Left lung (tissue), 10 donors: Measurements from ENCODE around the gene LAPTM5. TPM values are rescaled to one million over a fixed set of nuclear protein-coding genes. Genes with fewer than 3 reads are reported as not detected.
"Not testable (repeated sequence)": the region's sequence is repeated elsewhere in the genome, so short reads cannot be mapped to it uniquely, and the experiment has no call there.

Source experiments
- ATAC-seq: fragments of 200-7000 bp; cut with Tn5 transposase; one replicate; pipeline ENCODE4 v1.9.1; 2020; ENCODE audit warnings: moderate library complexity
- DNase-seq, 4 donors: peaks; one replicate each; pipeline ENCODE4 v3.0.0-alpha.2; 2013 to 2020
- H3K27ac ChIP-seq, 2 donors: fragments of 200-600 bp; sonication (generic) in 1 of 2; one replicate each; pipeline versions ENCODE4 v1.5.0 to v1.8.0; 2020 to 2021
- H3K27me3 ChIP-seq, 2 donors: fragments of 200-600 bp; sonication (generic) in 1 of 2; one replicate each; pipeline versions ENCODE4 v1.5.0 to v1.8.0; 2020 to 2021
- H3K36me3 ChIP-seq, 2 donors: fragments of 200-600 bp; sonication (generic) in 1 of 2; one replicate each; pipeline versions ENCODE4 v1.5.0 to v1.8.0; 2020 to 2021
- H3K4me1 ChIP-seq, 2 donors: fragments of 200-600 bp; one replicate each; pipeline ENCODE4 v1.8.0; 2021
- H3K4me3 ChIP-seq, 2 donors: fragments of 200-600 bp; sonication (generic) in 1 of 2; one replicate each; pipeline versions ENCODE4 v1.5.0 to v1.8.0; 2020 to 2021; ENCODE audit warnings: mild to moderate bottlenecking in 1 of 2
- H3K9me3 ChIP-seq, 2 donors: fragments of 200-600 bp; sonication (generic) in 1 of 2; one replicate each; pipeline versions ENCODE4 v1.5.0 to v1.8.0; 2020 to 2021
- intact Hi-C, 2 donors: fragments of 100-400 bp; cut with DNase I; formaldehyde crosslinking; loops; one replicate each; pipeline versions ENCODE4 v1.11.2 to v1.14.2; 2022
- polyA plus RNA-seq, 6 donors: library from polyadenylated mRNA; unstranded; fragments of 120-200 nt; gene quantifications; one replicate each; pipeline ENCODE4 v1.2.1, GENCODE V29; 2013; ENCODE audit not compliant: insufficient read length in 6 of 6
- total RNA-seq, 2 donors: library from RNA; stranded (reverse); fragmentation: NEBNext Ultra II Directional; extraction: Animal tissue kit (Norgen Biotek cat#: 25700); gene quantifications; one replicate each; pipeline ENCODE4 v1.2.1, GENCODE V29; 2021
- TF ChIP-seq, protein P1 (sequence below), 2 donors: fragments of 200-600 bp; sonication (generic) in 1 of 2; IDR thresholded peaks; one replicate each; pipeline versions ENCODE4 v1.5.0 to v1.8.0; 2021; ENCODE audit warnings: antibody characterized with exemption in 2 of 2
- donor health status: DM: no; HTN: yes; CAD: no.
- donor health status: DM: no; HTN: no; CAD: no.

LAPTM5 gene
- total and polyA plus RNA-seq, 8 donors = 23.0 to 513 (median 29.5) TPM

DNA sequence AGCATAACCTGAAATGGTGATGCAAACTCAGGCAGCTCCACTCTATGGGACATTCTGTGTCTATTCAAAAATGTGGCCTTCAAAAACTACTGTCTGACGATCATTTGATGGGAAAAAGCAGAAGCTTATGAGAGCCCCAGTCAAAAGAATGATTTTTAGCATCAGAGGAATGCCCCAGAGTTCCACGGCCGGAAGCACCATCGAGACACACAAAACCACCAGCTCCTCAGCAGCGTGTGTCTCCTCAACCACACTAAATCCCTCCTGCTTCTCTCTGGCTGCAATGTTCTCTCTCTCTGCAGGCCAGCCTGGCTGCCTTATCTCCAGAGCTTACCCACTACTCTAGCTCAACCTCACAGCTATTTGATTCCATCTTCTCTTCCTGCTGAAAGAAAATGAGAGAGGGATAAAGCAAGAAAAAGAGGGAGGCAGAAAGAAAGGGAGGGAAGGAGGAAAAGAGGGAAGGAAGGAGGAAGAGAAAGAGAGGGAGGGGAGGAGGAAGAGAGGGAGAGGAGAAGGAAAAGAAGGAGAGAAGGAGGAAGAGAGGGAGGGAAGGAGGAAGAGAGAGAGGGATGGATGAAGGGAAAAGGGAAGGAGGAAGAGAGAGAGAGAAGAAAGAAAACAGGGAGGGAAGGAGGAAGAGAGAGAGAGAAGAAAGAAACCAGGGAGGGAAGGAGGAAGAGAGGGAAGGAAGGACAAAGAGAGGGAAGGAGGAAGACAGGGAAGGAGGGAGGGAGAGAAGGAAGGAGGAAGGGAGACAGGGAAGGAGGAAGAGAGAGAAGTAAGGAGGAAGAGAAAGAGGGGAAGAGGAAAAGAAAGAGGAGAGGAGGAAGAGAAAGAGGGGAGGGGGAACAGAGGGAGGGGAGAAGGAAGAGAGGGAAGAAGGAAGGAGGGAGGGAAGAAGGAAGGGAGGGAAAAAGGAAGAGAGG, 33.5 kb upstream of the LAPTM5 start:
- Histone ChIP-seq H3K9me3 (no peaks in the 10 kb centered on the region), H3K27ac (no peak overlapping the region), H3K27me3 (peaks cover 0 to 7% of the 10 kb centered on the region in 2 donors), H3K36me3 (no peaks in the 10 kb centered on the region), H3K4me1 (peaks cover 0 to 6% of the 10 kb centered on the region in 2 donors), H3K4me3 (no peak overlapping the region)
- intact Hi-C loops = no loop called here
- TF ChIP-seq, protein P1, sequence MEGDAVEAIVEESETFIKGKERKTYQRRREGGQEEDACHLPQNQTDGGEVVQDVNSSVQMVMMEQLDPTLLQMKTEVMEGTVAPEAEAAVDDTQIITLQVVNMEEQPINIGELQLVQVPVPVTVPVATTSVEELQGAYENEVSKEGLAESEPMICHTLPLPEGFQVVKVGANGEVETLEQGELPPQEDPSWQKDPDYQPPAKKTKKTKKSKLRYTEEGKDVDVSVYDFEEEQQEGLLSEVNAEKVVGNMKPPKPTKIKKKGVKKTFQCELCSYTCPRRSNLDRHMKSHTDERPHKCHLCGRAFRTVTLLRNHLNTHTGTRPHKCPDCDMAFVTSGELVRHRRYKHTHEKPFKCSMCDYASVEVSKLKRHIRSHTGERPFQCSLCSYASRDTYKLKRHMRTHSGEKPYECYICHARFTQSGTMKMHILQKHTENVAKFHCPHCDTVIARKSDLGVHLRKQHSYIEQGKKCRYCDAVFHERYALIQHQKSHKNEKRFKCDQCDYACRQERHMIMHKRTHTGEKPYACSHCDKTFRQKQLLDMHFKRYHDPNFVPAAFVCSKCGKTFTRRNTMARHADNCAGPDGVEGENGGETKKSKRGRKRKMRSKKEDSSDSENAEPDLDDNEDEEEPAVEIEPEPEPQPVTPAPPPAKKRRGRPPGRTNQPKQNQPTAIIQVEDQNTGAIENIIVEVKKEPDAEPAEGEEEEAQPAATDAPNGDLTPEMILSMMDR (IDR thresholded peaks at IDR 0.05) = no peak
- DNase-seq (no peak), ATAC-seq (no peak)

DNA sequence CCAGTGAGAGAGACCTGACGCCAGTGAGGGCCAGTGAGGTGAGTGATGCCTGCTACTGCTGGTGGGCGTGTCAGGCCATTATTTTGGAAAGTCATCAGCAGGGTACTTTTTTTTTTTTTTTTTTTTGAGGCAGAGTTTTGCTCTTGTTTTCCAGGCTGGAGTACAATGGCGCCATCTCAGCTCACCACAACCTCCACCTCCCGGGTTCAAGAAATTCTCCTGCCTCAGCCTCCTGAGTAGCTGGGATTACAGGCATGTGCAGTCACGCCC, 32.6 kb upstream of the LAPTM5 start:
- intact Hi-C loops, DNase-seq, ATAC-seq: not testable (repeated sequence)

DNA sequence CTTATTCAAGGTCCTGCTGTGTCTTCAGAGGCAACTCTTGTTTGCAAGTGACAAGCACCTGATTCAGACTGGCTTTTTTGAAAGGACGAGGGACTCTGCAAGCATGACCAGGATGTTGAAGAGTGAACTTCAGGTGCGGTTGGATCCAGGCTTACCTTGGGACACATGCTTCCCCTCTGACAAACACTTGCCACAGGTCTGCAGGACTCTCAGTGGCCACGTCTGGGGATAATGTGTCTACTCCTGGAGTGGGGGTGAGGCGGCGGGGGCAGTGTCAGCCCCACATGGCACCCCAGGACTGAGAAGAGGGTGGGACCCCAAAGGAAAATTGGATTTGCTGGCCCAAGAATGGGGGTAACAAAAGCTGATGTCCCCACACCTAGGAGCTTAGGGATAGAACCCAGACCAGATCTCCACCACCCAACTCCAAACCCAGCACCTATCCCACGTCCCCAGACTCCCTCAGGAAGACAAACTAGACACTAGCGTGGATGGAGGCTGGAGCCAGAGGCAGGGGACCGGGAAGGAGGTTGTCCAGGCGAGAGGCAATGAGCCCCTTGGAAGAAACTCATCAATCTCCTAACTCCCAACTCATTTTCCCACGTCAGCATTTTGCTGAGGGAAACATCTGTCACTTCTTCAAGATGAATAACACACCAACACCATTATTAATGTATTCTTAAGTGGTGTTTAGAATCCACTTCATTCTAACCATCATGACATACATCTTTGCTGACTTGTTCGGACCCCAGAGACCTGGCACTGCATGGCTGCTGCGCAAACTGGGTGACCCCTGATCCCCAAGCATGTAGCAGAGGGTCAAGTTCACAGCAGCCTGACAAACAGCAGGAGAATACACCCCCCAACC, 32.0 kb upstream of the LAPTM5 start:
- no peak overlapping the region for H3K27ac ChIP-seq
- peaks cover 0 to 7% of the 10 kb centered on the region in 2 donors for H3K27me3 ChIP-seq
- no peak for DNase-seq
- no peak for ATAC-seq
- H3K4me3 ChIP-seq = no peak overlapping the region
- TF ChIP-seq, protein P1 (IDR thresholded peaks at IDR 0.05) = no peak
- peaks cover 0 to 6% of the 10 kb centered on the region in 2 donors for H3K4me1 ChIP-seq
- no peaks in the 10 kb centered on the region for H3K36me3 ChIP-seq
- no peaks in the 10 kb centered on the region for H3K9me3 ChIP-seq
- intact Hi-C loops = no loop called here

More for the DNA sequence above, 32.6 kb upstream of the LAPTM5 start:
- H3K4me1 ChIP-seq, H3K9me3 ChIP-seq, H3K36me3 ChIP-seq, H3K4me3 ChIP-seq, H3K27ac ChIP-seq, H3K27me3 ChIP-seq: not testable (repeated sequence)

DNA sequence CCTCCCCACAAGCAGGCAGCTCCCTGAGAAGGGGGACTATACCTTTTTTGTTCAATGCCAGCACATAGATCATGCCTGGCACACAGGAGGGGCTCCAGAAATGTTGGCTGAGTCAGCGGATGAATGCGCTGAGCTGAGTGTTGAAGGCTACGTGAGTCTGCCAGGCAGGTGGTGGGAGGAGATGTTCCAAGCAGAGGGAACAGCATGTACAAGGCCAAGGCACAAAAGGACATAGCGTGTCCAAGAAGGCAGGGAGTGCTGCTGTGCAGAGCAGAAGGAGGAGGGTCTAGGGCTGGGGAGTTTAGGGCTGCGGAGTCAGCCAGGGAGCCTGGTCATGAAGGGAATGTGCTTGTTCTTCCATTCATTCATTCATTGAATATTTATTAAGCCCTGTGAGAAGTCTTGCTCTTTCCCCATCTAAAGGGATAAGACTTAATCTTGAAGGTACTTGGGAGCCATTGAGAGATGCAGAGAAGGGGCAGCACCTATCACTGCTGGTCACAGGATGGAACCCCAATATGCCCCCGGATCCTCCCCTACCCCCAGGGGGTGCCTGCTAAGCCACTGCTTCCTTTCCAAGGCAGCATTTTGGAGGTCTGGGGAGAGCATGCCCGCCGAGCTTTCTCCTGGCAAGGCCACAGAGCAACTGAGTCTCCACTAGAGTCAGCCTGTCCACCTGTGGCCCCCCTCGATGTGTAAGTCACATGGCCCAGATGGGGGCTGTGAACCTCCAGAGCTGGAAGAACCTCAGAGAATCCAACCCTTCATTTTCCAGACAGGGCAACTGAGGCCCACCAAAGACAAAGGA, 31.2 kb upstream of the LAPTM5 start:
- DNase-seq (no peak), ATAC-seq (no peak)
- Histone ChIP-seq H3K9me3 (no peaks in the 10 kb centered on the region), H3K4me1 (peaks cover 0 to 13% of the 10 kb centered on the region in 2 donors), H3K27ac (no peak overlapping the region), H3K36me3 (no peaks in the 10 kb centered on the region), H3K4me3 (no peak overlapping the region), H3K27me3 (peaks cover 0 to 7% of the 10 kb centered on the region in 2 donors)
- intact Hi-C loops = no loop called here
- TF ChIP-seq, protein P1 (IDR thresholded peaks at IDR 0.05) = no peak

DNA sequence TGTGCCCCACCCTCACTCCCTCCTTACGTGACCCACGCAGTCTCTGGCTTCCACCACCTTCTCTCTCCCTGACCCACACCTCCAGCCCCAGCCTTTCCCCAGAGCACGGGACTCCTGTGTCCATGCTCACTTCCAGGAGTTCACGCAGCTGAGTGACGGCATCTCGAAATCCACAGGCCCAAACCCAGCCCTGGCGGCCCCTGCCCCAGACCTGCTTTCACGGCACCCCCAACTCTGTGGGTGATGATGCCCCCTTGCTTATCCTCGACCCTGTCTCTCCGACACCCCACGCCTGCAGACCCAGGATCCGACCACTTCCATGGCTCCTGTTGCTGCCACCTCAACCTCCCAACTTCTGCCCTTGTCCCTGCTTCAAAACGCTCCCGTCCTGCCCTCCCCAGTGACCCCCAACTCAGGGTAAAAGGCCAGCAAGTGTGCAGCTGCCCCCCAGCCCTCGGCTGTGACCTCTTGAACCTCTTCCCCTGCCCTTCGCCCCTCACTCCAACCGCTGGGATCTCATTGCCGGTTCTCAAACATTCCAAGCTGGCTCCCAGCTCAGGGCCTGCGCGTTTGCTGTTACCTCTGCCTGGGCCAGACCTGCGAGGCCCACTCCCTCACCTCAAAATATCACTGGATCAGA, 30.4 kb upstream of the LAPTM5 start:
- ATAC-seq (no peak), DNase-seq (no peak)
- Histone ChIP-seq H3K27me3 (peaks cover 0 to 7% of the 10 kb centered on the region in 2 donors), H3K4me1 (peaks cover 0 to 21% of the 10 kb centered on the region in 2 donors), H3K9me3 (no peaks in the 10 kb centered on the region), H3K27ac (no peak overlapping the region), H3K36me3 (no peaks in the 10 kb centered on the region), H3K4me3 (no peak overlapping the region)
- TF ChIP-seq, protein P1 (IDR thresholded peaks at IDR 0.05) = no peak
- intact Hi-C loops = no loop called here
